ENCODE results near the gene WDR59.

Gene WDR59

DNA sequence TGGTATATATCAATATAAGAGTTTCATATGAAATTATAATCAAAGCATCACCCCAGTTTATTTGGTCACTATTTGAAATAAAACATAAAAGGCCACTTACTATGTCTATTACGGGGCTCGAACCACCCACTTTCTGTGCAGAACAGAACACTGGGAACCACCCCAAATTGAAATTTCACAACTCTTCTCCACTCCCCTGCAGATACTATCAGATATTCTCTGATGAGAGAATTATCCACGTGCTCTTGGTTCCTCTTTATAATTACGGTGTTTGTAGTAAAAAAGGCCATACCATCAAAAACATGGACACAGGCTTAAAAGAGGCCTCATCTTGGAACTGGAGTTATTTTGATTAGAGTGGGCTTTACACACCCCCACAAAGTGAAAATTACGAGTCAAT, 82.8 kb downstream of the WDR59 start:
- DNase-seq, result no peak

DNA sequence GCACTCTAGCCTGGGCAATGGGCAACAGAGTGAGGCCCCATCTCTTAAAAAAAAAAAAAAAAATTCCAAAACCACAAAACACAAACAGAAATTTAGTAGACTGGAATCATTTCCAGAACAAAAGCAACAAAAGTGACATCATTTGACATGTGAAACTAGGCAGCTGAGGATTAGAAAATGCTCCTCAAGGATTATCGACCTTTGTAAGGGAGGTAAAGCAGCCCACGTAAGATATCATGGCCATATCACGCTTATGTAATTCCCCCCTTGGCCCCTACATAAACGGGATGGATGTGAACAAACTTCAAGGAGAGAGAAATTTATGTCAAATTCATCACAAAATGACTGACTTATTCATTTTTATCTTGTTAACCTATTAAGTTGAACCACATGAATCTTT, 83.3 kb downstream of the WDR59 start:
- no peak for DNase-seq

DNA sequence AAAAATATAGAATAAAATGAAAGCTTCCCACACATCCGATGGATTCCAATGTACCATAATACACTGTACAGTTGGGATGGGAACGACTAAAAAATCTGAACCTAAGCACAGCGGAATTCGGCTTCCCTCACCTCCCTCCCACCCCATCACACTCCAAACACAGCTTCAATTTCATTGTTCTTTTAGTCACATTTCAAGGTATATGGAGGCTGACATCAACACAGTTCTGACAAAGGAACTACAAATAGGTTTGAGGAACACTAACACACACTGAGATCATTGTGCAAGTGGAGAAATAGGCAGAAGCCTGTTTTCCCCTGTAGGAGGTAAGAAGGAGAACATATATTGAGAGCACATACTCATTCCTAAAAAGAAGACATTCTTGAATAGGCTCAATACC, 85.1 kb downstream of the WDR59 start:
- no peak for DNase-seq

DNA sequence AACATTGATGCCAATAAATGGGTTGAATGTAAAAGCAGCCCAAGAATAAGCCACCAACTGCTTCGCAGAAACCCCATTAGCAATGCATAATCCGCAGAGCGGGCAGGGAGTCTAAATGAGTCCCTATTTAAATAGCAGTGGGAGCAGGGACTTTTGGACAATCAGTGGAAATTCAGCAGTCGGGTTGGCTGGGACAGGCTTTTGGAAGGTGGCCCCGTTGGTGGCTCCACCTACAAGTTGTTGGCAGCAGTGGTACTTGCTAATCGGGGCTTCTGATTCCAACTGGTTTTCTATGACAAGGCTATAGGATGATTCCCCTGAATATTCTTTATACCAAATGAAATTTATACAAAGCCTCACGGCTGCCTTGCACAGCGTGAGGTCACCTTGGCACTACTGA, 86.3 kb downstream of the WDR59 start:
- no peak for DNase-seq

DNA sequence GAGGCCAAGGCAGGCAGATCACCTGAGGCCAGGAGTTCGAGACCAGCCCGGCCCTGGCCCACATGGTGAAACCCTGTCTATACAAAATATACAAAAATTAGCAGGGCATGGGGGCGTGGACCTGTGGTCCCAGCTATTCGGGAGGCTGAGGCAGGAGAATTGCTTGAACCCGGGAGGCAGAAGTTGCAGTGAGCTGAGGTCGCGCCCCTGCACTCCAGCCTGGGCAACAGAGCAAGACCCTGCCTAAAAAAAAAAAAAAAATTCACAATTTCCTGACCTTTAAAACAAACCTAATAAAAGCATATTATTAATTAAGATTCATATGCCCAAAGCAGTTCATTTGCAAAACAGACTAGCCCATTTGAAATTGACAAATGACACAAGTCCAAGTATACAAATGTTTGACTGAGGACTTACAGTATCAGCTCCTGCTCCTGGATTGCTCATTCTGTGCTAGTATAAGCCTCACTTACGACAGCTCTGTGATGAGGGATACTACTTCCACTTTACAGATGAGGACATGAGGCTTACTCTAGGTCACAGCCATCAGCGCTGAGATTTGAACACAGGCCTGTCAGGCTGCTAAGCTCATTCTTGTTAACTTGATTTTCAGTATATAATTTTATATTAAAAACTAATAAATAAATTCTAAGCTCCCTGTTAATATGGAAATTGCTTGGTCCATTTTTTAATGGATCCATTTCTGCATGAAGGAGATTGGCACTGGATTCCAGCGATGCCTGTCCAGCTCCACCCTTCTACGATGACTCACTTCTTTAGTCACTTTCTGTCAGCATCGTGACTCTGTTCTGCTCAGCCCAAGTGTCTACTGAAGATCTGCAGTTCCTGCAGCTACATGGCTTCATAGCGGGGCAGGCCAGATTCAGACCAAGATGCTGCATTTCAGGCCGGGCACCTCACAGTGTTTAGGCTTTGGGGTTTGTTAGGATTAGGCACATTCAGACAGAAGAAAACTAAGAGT, 88.2 kb downstream of the WDR59 start:
- no peak for DNase-seq

DNA sequence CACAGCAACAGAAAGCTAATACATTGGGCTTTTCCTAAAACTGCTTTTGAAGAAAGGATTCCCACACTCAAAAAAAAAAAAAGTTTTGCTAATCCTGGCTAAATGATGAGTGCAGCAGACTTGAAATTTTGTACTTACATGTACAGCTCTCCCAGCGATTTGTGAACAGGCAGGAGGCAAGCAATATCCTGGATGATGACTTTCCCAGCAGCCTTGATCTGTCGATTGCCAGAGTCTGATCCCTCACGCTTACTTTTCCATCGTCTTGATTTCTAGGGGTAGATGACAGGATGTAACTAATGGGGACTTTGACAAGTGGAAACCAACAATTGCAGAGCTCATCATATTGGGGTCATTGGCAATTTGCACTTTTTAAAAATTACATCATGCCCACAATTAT, 91.4 kb downstream of the WDR59 start:
- DNase-seq, result no peak

DNA sequence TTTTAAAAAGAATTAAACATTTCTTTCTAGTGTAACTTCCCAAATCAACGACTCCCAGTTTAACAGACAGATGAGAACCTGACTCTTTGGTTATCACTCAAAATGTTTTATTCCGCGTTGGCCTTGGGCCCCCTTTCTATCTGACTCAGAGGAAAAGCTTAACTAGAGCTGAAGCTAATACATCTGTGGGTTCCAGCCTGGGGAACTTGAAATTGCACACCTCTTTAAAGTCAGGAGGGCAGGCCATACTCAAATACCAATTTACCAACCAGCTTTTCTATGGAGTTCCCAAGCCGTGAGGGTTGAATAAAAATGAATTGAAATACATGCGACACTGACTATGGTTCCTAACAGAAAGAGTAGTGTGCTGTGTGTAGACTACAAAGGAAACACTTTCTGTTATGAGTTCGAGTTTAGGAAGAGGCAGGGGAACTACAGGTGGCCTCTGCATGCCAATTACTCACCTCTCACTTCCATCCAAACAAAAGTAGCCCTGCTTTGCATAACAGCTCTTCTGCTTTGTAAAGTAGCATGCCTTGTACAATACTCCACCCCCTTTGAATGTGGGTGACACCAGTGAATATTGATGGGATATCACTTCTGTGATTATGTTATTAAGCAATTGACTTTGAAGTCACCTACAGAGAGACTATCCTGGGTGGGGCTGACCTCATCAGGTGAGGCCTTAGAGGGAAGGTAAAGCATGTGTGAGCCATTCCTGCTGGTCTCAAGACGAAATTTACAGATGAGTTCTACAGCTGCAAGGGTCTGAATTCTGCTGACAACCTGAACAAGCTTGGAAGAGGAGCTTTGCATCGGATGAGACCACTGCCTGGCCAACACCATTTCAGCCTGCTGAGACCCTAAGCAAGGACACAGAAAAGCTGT, 92.1 kb downstream of the WDR59 start:
- no peak for DNase-seq

DNA sequence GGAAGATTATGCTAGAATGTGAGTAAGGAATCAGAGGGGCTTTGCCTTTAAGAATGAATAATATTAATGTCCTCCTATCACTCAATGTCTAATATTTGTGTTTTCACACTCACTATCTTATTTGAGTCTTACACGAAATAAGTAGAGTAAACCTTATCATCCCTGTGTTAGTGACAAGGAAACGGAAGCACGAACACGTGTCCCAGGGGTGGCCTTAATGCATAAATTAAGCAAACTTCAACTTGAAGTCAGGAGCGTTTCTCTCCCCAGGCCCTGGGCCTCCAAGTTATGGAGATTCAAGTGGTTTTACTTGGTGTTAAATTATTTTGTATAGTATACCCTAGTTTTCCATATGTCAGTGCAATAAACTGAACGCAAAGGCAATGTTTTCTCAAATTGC, 96.0 kb downstream of the WDR59 start:
- DNase-seq, result no peak

DNA sequence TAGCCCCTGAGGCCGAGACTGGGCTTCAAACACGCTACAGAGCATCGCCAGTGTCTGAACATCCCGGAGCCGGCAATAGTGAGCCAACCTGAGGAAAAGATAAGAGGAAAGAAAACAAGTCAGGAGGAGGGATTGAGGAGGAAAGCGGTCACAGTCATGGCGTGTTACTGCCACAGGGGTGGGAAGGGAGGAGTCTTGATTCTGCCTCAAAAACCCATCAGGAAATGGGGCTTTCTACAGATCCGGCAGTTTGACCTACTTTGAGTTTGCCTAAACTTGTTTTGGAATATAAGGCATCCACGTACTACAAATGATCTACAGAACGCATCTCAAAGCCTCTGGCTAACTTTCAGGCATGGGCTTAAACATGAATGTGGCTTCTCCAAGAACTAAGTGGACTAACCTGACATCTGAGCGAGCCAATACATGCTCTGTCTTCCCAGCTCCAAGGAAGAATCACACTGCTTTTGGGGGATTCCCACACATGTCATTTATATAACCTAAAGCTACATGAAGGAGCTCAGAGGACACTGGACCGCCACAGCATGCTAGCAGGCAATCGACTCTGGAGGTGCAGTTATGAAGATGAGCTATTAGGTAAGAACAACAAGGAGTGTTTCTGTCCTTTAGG, 96.6 kb downstream of the WDR59 start:
- DNase-seq, result no peak

DNA sequence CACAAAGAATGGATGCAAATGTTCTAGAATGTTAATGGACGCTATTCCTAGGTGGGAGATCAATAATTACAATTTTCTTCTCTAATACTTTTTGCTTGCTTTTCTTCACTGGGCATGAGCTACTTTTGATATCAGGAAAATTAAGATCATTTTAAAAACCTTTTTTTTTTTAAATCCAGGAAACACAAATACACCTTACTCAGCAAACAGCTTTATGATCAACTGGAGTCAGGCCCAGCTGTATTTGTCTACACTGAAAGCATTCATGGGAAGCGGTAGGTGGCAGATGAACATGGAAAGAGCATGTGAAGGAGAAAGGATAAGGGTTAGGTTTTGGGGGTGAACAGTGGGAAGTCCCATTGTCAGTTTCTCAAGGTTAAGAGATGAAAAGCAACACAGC, 97.8 kb downstream of the WDR59 start:
- DNase-seq, result no peak

DNA sequence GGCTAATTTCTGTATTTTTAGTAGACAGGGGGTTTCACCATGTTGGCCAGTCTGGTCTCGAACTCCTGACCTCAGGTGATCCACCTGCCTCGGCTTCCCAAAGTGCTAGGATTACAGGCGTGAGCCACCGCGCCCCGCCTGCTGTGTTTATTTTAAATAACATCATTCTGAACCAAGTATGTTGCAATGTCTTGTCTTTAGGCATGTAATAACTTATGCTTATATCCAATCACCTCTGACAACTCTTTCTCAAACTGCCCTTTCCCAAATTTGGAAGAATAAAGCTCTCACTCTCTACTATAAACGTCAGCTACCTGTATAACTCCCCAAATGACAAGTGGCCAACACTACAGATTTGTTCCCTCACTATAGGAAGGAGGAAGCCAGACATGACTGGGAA, 107.2 kb downstream of the WDR59 start:
- DNase-seq, result no peak

DNA sequence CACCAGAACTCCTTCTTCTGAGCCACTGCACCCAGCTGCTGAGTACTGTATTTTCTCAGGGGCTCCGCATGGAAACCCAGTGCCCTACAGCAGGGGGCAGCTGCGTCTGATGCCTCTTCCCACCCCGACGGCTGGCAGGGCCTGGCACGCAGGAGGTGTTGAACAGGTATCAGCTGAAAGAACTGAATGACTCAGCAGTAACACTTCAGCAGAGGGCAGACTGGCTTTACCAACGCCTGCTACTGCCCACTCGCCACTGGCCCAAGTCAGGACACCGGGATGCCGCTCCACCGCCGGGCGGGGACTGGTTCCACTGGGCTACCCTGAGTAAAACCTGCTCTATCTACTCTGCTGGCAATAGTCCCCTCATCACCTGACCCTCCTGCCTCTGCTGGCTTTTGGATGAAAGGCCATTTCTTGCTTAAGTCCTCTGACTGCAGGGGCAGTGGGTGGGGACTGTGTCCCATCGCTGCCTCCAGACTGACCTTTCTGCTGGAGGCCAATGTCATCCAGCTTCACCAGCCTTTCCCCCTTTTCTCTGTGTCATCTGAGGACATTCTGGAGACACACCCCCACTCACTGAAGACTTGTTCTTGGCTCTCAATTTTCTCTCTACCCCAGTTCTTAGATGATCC, 109.9 kb downstream of the WDR59 start:
- DNase-seq, result no peak

DNA sequence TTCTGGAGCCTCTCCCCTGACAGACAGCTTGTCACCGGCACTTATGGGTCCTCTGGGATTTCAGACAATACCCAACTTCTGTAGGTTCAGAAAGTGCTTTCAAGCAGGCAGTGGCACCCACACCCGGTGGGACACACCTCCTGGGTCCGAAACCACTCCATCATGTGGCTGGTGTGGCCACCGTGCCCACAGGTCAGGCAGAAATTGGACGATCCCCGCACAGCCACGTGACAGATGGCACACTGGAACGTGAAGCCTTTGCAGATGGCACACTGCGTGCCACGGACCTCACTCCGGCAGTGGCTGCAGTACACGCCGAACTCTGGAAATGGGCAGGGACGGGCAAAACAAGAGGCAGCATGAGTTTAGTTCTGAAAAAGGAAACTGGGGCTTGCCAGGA, 110.8 kb downstream of the WDR59 start:
- DNase-seq, result no peak

DNA sequence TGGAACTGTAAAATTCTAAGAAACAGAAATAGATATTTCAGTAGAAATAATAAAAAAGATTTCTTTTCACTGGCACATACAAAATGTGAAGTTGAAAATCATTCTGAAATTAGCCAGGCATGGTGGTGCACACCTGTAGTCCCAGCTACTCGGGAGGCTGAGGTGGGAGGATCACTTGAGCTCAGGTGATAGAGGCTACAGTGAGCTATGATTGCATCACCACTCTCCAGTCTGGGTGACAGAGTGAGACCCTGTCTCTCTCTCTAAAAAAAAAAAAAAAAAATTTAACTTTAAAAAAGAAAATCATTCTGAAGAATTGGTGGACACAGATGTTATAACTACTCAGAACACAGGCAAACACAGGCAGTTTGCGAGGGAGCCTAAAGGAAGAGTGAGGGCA, 112.6 kb downstream of the WDR59 start:
- no peak for DNase-seq

DNA sequence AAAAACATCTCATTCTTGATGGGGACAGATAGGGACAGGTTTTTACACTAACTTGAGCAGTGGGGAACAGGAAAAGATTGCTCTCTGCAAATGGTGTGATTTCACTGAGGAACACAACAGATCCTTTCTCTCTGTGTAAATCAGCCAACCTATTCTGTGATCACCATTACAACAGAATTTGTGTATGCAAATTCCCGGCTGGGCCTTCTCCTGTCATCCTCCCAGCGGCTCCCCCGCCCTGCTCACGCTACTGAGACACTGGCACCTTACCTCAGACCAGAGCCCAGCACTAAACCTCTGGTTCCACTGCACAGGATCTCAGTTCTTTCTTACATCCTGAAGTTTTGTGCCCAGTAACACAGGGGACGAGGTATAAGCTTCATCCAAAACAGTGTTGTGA, 113.3 kb downstream of the WDR59 start:
- no peak for DNase-seq

DNA sequence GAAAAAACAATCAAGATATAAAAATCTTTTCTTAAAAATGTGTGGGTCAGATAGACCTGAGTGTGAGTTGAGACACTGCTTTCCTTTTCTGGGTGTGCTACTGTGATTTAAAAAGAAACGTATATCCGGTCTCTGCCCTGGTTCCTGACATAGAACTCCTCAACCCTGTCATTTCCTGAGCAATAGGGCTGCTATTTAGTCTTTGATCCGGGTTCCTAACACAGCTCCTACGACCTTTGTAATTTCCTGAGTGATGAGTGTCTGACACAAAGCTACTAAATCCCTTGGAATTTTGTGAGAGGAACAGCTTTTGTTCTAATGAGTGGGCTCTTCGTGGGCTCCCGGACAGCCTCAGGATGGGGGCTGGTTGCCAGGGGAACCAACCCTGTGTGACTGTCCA, 116.4 kb downstream of the WDR59 start:
- no peak for DNase-seq

DNA sequence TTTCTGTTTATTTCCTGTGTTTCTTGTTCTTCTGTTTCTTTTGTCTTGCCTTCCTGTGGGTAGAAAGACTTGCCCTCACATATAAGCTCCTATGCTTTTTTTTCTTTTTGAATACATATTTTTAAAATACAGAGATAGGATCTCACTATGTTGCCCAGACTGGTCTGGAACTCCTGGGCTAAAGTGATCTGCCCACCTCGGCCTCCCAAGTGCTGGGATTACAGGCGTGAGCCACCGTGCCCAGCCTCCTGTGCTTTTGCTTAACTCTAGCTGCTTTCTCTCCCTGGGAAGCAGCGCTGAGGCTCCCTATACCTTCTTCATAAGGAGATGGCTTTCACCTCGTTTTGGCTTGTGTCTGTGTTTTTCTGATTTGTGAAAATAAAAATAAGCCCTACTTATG, 116.9 kb downstream of the WDR59 start:
- DNase-seq, result no peak

DNA sequence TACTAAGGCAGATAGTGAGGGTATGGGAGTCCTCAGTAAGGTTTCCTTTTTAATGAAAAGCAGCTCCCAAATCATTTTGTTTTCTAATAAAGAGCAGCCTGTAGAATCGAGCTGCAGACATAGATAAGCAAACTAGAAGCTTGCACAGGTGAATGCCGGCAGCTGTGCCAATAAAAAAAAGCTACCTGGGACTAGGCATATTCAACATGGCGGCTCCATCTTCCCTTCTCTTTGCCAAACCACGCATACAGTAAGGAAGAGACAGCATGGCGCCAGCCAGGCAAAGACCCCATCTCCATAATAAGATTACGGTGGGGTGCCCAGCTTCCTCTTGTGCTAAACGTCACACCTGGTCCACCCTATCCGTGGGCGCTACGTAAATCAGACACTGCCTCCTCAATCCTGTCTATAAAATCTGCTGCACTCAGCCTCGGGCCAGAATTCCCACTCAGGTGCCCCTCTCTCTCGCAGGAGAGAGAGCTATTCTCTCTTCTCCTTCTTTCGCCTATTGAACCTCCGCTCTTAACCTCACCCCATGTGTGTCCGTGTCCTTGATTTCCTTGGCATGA, 117.6 kb downstream of the WDR59 start:
- DNase-seq, result no peak

DNA sequence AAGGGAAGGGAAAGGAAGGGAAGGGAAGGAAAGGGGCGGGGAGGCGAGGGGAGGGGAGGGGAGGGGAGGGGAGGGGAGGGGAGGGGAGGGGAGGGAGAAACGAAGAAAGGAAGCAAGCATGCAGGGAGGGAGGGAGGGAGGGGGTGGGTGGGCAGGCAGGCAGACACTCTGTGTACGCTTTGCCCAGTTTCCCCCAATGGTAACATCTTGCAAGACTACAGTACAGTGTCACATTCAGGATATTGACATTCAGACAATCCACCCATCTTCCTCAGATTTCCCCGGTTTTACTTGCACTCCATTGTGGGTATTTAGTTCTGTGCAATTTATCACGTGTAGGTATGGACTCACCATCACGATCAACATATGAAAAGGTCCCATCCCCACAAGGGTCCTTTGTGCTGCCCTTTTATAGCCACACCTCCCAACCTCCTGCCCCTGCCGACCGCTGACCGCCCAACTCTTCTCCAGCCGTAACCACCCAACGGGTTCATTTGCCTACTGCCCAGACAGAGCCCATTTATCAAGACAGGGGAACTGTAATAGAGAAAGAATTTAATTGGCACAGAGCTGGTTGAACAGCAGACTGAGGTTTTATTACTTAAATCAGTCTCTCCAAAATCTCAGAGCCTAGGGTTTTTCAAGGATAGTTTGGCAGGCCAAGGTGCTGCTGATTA, 118.9 kb downstream of the WDR59 start:
- DNase-seq, result no peak

DNA sequence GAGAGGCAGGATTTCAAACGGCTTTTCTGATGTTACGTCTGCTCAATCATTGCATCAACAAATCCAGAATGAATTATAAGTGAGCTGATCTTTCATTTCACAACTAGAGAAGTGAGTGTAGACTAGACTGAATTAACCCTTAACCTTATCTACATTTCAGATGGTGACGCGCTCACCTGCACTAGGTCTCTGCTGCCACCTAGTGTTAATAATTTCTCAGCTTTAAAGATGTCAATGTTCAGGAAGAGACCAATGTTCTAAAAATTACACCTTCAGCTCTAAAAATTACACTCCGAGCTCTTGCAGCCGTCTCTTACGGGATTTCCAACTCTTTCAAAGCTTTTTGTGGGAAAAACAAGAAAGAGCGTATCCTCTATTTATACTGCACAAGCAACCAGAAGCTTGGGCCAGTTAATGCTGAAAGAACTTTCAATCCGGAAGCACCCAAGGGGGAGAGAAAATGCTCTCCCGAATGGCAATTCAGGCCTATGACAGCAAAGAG, 122.1 kb downstream of the WDR59 start:
- no peak for DNase-seq

DNA sequence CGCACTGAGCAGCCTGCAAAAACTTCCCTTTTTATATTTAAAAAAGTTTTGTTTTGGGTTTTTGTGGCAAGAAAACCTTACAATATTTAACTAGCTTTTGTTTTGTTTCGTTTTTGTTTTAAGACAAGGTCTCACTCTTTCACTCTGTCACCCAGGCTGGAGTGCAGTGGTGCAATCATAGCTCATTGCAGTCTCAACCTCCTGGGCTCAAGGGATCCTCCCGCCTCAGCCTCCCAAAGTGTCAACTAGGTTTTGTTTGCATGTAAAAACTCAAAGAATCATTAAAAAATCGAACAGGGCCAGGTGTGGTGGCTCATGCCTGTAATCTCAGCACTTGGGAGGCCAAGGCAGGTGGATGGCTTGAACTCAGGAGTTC, 132.4 kb downstream of the WDR59 start:
- DNase-seq, result no peak

DNA sequence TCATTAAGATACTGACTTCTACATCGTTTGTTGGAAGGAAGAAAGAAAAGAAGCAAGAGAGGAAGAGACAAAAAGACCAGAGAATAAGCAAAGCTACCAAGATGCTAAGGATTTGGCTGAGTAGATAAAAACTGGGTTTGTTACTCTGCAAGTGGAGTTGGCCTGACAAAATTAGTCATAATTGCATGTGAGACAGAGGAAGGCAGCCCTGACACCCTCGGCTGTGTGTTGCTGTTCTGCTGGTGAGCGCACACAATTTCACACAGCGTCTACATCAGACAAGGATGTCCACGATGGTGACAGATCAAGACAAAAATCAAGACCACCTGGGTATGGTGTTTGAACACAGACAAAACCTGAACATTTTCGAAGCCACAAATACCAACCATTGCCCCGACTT, 134.9 kb downstream of the WDR59 start:
- DNase-seq, result no peak

All from activated T-cell treated with anti-CD3 and anti-CD28 coated beads, Interleukin-2, amount 50 U/mL, for 48 hours (primary cell).